WTC11 (cell line): ENCODE data around the gene GPR34. TPM values are rescaled to one million over a fixed set of nuclear protein-coding genes. Genes with fewer than 3 reads are reported as not detected.

Source experiments
- ATAC-seq: fragments of 200-7000 bp; cut with Tn5 transposase; 2 replicates; pipeline ENCODE4 v1.10.0; 2021; ENCODE audit warnings: mild to moderate bottlenecking, moderate library complexity
- CTCF ChIA-PET: fragments of 300-600 bp; sonication (Branson Sonifier 250); formaldehyde crosslinking; loops from one replicate; lab custom pipeline; 2021; ENCODE audit warnings: antibody characterized with exemption; lab: Charles Lee
- POLR2A ChIA-PET: fragments of 350-600 bp; sonication (Branson Sonifier 250); formaldehyde crosslinking; loops from one replicate; lab custom pipeline; 2021; ENCODE audit warnings: antibody characterized with exemption; lab: Charles Lee
- DNase-seq: peaks from one replicate; pipeline ENCODE4 v3.0.0; 2021; ENCODE audit warnings: low spot score
- H3K27ac Mint-ChIP-seq: 2 replicates; pipeline ENCODE4 v1.8.0; 2021; ENCODE audit warnings: mixed read lengths
- H3K27me3 Mint-ChIP-seq: 2 replicates; pipeline ENCODE4 v1.8.0; 2021; ENCODE audit warnings: low read depth, mild to moderate bottlenecking, moderate library complexity, mixed read lengths
- H3K36me3 Mint-ChIP-seq: 2 replicates; pipeline ENCODE4 v1.8.0; 2021; ENCODE audit warnings: mixed read lengths
- H3K4me1 Mint-ChIP-seq: 2 replicates; pipeline ENCODE4 v1.8.0; 2022; ENCODE audit warnings: mixed read lengths
- H3K4me3 Mint-ChIP-seq: 2 replicates; pipeline ENCODE4 v1.8.0; 2021; ENCODE audit warnings: mild to moderate bottlenecking, moderate library complexity, mixed read lengths
- H3K9me3 Mint-ChIP-seq: 2 replicates; pipeline ENCODE4 v1.8.0; 2021; ENCODE audit warnings: mixed read lengths
- ARID4B ChIP-seq: sonication (generic); formaldehyde crosslinking; IDR thresholded peaks from 2 replicates; pipeline ENCODE4 v1.8.0; 2023; ENCODE audit warnings: missing genetic modification reagents, mild to moderate bottlenecking, borderline replicate concordance
- ATF1 ChIP-seq: sonication (generic); formaldehyde crosslinking; IDR thresholded peaks from 2 replicates; pipeline ENCODE4 v1.8.1; 2023; ENCODE audit warnings: mild to moderate bottlenecking, moderate library complexity, missing genetic modification reagents
- CBFB ChIP-seq: sonication (generic); formaldehyde crosslinking; IDR thresholded peaks from 2 replicates; pipeline ENCODE4 v1.8.1; 2022; ENCODE audit warnings: mild to moderate bottlenecking, low read depth, missing genetic modification reagents
- E2F5 ChIP-seq: sonication (generic); formaldehyde crosslinking; IDR thresholded peaks from 2 replicates; pipeline ENCODE4 v1.8.1; 2022; ENCODE audit warnings: mild to moderate bottlenecking, moderate library complexity, missing genetic modification reagents
- ESRRA ChIP-seq: sonication (generic); formaldehyde crosslinking; IDR thresholded peaks from 2 replicates; pipeline ENCODE4 v1.8.1; 2022; ENCODE audit warnings: mild to moderate bottlenecking, missing genetic modification reagents, borderline replicate concordance
- FOXJ3 ChIP-seq: sonication (generic); formaldehyde crosslinking; IDR thresholded peaks from 2 replicates; pipeline ENCODE4 v1.9.0; 2021; ENCODE audit warnings: missing genetic modification reagents, mild to moderate bottlenecking, borderline replicate concordance
- FOXK1 ChIP-seq: sonication (generic); formaldehyde crosslinking; IDR thresholded peaks from 2 replicates; pipeline ENCODE4 v1.8.0; 2022; ENCODE audit warnings: mild to moderate bottlenecking, moderate library complexity, missing genetic modification reagents
- GABPB1 ChIP-seq: sonication (generic); formaldehyde crosslinking; IDR thresholded peaks from 2 replicates; pipeline ENCODE4 v1.8.1; 2023; ENCODE audit warnings: mild to moderate bottlenecking, missing genetic modification reagents
- HMGXB4 ChIP-seq: sonication (generic); formaldehyde crosslinking; IDR thresholded peaks from 2 replicates; pipeline ENCODE4 v1.8.1; 2023; ENCODE audit warnings: mild to moderate bottlenecking, moderate library complexity, missing genetic modification reagents
- MLX ChIP-seq: sonication (generic); formaldehyde crosslinking; IDR thresholded peaks from 2 replicates; pipeline ENCODE4 v1.8.1; 2023; ENCODE audit warnings: mild to moderate bottlenecking, missing genetic modification reagents, moderate library complexity
- MYBL2 ChIP-seq: sonication (generic); formaldehyde crosslinking; IDR thresholded peaks from 2 replicates; pipeline ENCODE4 v1.8.1; 2023; ENCODE audit warnings: mild to moderate bottlenecking, moderate library complexity, missing genetic modification reagents
- NR2C2 ChIP-seq: sonication (generic); formaldehyde crosslinking; IDR thresholded peaks from 2 replicates; pipeline ENCODE4 v1.8.0; 2022; ENCODE audit warnings: mild to moderate bottlenecking, missing genetic modification reagents
- SOX15 ChIP-seq: fragments of 250-450 bp; sonication (Bioruptor Pico); IDR thresholded peaks from 2 replicates; pipeline ENCODE4 v1.9.0; 2021; ENCODE audit warnings: mild to moderate bottlenecking
- TEAD4 ChIP-seq: sonication (generic); formaldehyde crosslinking; IDR thresholded peaks from 2 replicates; pipeline ENCODE4 v1.8.0; 2022; ENCODE audit warnings: mild to moderate bottlenecking, missing genetic modification reagents
- USF1 ChIP-seq: sonication (generic); formaldehyde crosslinking; IDR thresholded peaks from 2 replicates; pipeline ENCODE4 v1.8.0; 2022; ENCODE audit warnings: mild to moderate bottlenecking, missing genetic modification reagents
- ZBTB21 ChIP-seq: sonication (generic); formaldehyde crosslinking; IDR thresholded peaks from 2 replicates; pipeline ENCODE4 v1.8.1; 2023; ENCODE audit warnings: mild to moderate bottlenecking, missing genetic modification reagents, borderline replicate concordance
- ZMAT4 ChIP-seq: fragments of 250-450 bp; sonication (Bioruptor Pico); IDR thresholded peaks from 2 replicates; pipeline ENCODE4 v1.9.0; 2021; ENCODE audit warnings: mild to moderate bottlenecking
- ZNF121 ChIP-seq: sonication (generic); formaldehyde crosslinking; IDR thresholded peaks from 2 replicates; pipeline ENCODE4 v1.8.0; 2023; ENCODE audit warnings: missing genetic modification reagents
- ZNF219 ChIP-seq: sonication (generic); formaldehyde crosslinking; IDR thresholded peaks from 2 replicates; pipeline ENCODE4 v1.8.0; 2023; ENCODE audit warnings: missing genetic modification reagents, mild to moderate bottlenecking, borderline replicate concordance
- ZNF671 ChIP-seq: fragments of 250-450 bp; sonication (Bioruptor Pico); IDR thresholded peaks from 2 replicates; pipeline ENCODE4 v1.8.0; 2021; ENCODE audit warnings: mild to moderate bottlenecking
- ZSCAN18 ChIP-seq: fragments of 250-450 bp; sonication (Bioruptor Pico); IDR thresholded peaks from 2 replicates; pipeline ENCODE4 v2.1.2; 2022; ENCODE audit warnings: mild to moderate bottlenecking, moderate library complexity
- total RNA-seq: library from RNA; stranded (reverse); gene quantifications from 3 replicates; pipeline ENCODE4 v1.2.3, GENCODE V29; 2021

GPR34 gene
- total RNA-seq, 1 experiment from 2014 or later, result not detected

GRCh38 chrX:41737065-41737464, 48.3 kb downstream of the GPR34 start:
- no peak overlapping the region for H3K4me3 Mint-ChIP-seq
- CTCF ChIA-PET, result no interaction called here
- DNase-seq, result no peak
- POLR2A ChIA-PET, result no interaction called here
- TF ChIP-seq FOXJ3 (CRISPR knock-in tag), result no peak
- no peak for TF ChIP-seq ZSCAN18 (CRISPR knock-in tag)
- TF ChIP-seq HMGXB4, result no peak
- no peak for TF ChIP-seq TEAD4 (CRISPR knock-in tag)
- no peak for TF ChIP-seq ZMAT4 (CRISPR knock-in tag)
- TF ChIP-seq FOXK1, result no peak
- no peak for TF ChIP-seq ZNF219 (CRISPR knock-in tag)
- TF ChIP-seq NR2C2 (CRISPR knock-in tag), result no peak
- no peak for TF ChIP-seq ZNF671 (CRISPR knock-in tag)
- no peak for TF ChIP-seq ESRRA (CRISPR knock-in tag)
- no peak for TF ChIP-seq CBFB
- no peak for TF ChIP-seq ARID4B (CRISPR knock-in tag)
- no peaks in the 10 kb centered on the region for H3K27me3 Mint-ChIP-seq
- H3K9me3 Mint-ChIP-seq, result no peaks in the 10 kb centered on the region
- no peaks in the 10 kb centered on the region for H3K36me3 Mint-ChIP-seq
- no peak for ATAC-seq
- H3K27ac Mint-ChIP-seq, result no peak overlapping the region; the same call in 1 of the 2 replicates
- H3K4me1 Mint-ChIP-seq, result peaks cover 29% of the 10 kb centered on the region

GRCh38 chrX:41739871-41740270, 51.1 kb downstream of the GPR34 start:
- H3K27ac Mint-ChIP-seq, result peak overlapping the region; percentile 92
- peaks cover 25% of the 10 kb centered on the region for H3K4me1 Mint-ChIP-seq
- H3K4me3 Mint-ChIP-seq, result peak overlapping the region; percentile 31; the same call in 1 of the 2 replicates
- H3K36me3 Mint-ChIP-seq, result peaks cover 3% of the 10 kb centered on the region; the same call in 1 of the 2 replicates
- DNase-seq (no peak), ATAC-seq (peak; percentile 69)
- no peaks in the 10 kb centered on the region for H3K9me3 Mint-ChIP-seq
- POLR2A ChIA-PET, result no interaction called here
- CTCF ChIA-PET, result interaction anchor here (1.7 kb wide), 1 partner anchor 20 kb away, joined by 6 read pairs; no protein-coding TSS in a partner anchor
- no peaks in the 10 kb centered on the region for H3K27me3 Mint-ChIP-seq
- no peak for TF ChIP-seq ZNF121 (CRISPR knock-in tag)
- TF ChIP-seq CBFB, result no peak
- no peak for TF ChIP-seq SOX15 (CRISPR knock-in tag)
- TF ChIP-seq ZBTB21 (CRISPR knock-in tag), result no peak
- no peak for TF ChIP-seq MYBL2
- TF ChIP-seq GABPB1 (CRISPR knock-in tag), result no peak
- no peak for TF ChIP-seq ZNF219 (CRISPR knock-in tag)
- TF ChIP-seq E2F5 (CRISPR knock-in tag), result no peak
- no peak for TF ChIP-seq HMGXB4
- no peak for TF ChIP-seq USF1
- no peak for TF ChIP-seq ATF1 (CRISPR knock-in tag)
- TF ChIP-seq MLX (CRISPR knock-in tag), result no peak
